GM18873 (cell line): ENCODE data around the gene RINT1.
"Not testable (repeated sequence)": the region's sequence is repeated elsewhere in the genome, so short reads cannot be mapped to it uniquely, and the experiment has no call there.

Experiments
- ATAC-seq: cut with Tn5 transposase; IDR thresholded peaks from one replicate; pipeline ENCODE4 v1.9.1; 2021; ENCODE audit warnings: mild to moderate bottlenecking, moderate library complexity, moderate number of reproducible peaks; ENCODE audit not compliant: unreplicated experiment, low FRiP score

The RINT1 gene

DNA sequence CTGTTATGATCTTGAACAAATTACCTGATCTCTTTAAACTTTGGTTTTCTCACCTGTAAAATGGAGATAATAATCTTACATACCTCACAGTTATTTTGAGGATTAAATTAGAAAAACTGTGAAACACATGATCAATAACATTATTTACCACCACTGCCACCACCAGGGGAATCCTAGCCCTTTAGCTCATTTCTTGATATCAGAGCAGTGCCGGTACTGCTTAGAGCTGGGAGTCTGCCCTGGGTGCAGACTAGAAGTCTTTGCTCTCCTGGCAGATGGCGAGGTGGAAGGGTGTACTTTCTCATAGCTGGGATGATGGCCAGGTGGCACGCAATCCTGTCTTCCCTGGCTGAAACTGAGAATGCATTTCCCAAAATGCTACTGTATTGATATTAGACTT is 62.0 kb downstream of the RINT1 start:
- no peak for ATAC-seq

DNA sequence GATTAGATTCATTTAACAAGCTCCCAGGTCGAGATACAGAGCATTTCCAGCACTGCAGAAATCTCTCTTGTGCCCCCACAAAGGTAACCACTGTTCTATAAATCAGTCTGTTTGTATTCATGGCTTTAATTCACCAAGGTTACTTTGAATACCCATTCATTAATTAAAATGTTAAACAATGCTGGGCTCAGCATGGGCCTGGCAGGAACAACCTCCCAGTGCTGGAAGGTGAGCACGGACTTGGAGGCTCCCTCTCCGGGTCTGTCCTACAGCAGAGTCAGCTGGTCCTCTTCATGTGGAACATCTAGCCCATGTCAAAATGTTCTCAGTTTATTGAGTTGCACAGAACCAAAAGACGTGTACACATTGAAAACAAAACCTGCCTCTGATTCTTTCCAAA is 64.9 kb downstream of the RINT1 start:
- no peak for ATAC-seq

DNA sequence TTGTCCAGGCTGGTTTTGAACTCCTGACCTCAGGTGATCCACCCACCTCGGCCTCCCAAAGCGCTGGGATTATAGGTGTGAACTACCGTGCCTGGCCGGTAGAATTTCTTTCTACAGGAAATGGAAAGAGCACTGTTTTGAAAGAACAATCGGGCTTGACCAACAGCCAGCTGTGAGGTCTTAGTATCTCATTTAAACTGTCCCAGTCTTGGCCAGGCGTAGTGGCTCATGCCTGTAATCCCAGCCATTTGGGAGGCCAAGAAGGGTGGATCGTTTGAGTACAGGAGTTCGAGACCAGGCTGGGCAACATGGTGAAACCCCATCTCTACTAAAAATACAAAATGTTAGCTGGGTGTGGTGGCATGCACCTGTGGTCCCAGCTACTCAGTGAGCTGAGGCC is 67.1 kb downstream of the RINT1 start:
- not testable (repeated sequence) for ATAC-seq

DNA sequence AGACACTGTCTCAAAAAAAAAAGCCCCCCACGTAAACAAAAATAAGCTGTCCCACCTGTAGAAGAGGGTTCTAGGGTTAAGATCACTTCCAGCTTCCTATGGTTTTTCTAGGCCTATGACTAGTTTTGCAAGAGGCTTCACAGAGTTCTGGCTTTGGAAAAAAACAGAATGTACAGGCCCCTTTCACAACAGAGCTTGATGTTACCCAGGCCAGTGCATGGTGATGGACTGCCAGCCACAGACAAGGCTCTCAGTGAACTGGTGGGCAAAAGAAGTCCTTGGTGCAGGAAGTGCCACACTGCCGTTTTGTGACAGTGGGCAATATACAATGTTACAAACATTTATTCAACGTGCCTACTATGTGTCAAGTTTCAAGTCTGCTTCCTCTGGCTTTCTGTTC is 67.5 kb downstream of the RINT1 start:
- ATAC-seq, result no peak

DNA sequence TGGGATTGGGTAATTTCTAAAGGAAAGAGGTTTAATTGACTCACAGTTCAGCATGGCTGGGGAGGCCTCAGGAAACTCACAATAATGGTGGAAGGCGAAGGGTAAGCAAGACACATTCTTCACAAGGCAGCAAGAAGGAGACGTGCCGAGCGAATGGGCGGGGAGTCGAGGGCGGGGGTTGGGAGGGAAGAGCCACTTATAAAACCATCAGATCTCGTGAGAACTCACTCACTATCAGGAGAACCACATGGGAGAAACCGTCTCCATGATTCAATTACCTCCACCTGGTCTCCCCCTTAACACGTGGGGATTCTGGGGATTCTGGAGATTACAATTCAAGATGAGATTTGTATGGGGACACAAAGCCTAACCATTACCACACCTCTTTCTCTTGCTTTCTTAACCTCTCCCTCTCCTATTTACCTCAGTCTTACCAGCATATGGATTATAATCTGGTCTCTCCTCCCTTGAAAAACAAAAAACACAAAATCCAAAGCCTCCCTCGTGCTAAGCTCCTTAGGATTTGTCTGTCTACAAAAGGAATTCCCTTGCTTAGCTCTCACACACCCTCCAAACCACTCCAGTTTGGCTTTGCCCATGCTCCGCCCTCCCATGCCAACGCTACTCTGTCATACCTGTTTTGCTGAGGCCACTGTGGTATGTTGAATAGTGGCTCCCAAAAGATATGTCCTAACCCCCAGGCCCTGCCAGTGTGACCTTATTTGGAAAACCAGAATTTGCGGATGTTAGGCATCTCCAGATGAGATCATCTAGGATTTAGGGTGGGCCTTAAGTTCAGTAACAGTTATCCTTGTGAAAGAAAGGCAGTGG is 68.9 kb downstream of the RINT1 start:
- ATAC-seq, result no peak

DNA sequence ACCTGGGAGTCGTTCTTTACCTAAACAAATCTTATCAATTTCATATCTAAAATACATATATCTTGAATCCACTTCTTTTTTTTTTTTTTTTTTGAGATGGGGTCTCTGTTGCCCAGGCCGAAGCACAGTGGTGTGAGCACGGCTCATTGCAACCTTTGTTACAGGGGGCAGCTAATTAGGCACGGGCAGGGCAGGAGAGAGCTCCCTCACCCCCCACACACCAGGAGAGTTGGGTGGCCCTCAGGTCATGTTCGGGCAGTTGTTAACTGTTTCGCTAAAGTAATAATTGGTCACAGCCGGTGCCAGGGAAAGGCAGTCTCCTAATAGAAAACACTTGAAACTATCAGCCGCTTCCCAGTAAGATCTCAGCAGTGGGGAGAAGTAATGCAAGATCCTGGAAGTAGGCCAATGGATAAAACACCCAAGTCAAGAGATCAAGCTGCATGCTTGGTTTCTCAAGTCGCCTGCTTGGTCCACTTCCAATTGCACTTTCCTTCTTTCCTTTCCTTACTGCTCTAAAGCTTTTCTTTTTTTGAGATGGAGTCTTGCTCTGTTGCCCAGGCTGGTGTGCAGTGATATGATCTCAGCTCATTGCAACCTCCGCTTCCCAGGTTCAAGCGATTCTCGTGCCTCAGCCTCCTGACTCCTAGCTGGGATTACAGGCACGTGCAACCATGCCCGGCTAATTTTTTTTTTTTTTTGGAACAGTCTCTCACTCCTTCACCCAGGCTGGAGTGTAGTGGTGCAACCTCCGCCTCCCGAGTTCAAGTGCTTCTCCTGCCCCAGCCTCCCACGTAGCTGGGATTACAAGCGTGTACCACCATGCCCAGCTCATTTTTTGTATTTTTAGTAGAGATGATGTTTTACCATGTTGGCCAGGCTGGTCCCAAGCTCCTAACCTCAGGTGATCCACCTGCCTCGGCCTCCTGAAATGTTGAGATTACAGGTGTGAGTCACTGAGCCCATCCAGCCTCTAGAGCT is 70.6 kb downstream of the RINT1 start:
- ATAC-seq, result no peak

DNA sequence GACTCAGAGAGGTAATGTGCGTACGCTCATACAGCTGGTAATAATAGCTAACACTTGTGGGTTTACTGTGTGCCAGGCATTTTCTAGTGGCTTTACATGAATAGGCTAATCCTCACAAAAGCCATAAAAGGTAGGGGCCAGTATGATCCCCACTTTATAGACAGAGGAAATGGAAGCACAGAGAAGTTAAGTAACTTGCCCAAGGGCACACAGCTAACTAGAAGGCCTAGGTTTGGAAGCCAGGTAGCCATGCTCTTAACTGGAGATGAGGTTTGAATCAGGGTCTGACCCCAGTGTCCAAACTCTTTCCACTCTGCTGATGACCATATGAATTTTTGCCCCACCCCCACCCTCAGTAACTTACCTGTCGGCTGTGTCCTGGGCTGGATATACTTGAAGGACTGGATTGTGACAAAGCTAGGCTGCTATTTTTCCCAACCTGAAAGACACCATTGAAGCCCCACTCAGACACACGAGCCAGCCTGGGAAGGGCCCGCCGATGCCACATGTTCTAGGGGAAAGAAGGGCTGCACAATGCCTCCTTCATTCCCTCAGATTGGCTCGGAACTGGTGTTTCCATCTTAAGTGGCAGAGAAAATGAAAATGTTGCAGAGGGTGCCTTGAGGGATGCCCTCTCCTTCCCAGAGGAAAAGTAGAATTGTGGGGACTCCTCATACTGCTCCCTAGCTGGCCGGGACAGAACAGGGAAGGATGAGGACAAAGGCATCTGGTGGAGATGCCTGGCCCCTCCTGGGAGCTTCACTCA is 78.3 kb downstream of the RINT1 start:
- ATAC-seq, result no peak

DNA sequence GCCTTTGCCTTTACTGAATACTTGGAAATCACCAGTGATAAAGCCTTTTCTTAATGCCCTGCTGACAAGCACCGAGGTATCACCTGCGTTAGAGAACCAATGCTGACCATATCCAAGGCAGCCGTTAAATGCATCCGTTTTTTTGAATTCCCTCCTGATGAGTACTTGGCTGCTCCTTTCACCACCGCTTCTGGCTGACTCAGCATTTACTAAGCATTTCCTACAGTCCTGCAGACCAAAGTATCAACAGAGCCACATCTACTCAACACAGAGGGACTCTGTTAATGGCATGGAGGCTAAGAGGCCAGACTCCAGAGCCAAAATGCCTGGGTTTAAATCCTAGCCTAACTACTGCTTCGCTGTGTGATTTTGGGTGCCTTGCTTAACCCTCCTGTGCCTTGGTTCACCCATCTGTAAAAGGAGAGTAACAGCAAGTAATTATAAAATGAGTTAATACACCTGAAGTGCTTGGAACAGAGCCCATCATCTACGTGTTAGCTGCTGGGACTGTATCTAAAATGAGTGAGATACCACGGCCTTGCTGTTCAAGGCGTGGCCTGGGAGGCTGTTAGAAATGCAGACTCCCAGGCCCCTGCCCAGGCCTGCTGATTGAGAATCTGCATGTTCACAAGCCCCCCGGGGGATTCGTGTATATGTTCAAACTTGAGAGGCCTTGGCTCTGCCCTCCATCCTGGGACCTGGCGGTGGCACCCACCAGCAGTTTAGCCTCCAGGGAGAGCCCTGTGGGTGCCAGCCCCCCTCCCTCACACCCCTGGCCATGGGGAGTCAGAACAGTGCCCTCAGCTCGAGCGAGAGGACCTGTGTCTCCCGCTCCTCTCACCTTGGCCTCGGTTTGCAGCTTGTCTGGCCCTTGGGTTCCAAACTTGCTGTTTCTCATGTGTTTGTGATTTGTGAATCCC is 80.1 kb downstream of the RINT1 start:
- no peak for ATAC-seq

DNA sequence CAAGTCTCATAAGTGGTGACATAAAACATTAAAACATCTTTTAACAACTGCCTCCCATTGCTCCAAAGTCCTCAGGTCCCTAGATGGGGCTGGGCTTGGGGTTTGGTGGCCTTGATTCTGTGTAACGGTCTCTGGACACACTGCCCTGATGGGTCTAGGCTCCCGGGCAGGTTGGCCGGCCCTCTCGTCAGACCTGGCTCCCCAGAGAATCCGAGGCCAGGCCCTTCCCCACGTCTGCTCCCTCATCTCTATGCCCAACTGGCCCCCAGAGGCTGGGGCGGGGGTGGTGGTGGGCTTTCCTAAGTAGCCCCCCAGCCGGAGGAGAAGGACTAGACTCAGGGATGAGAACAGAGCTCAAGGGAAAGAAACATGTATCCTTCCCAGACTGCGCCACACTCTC is 80.8 kb downstream of the RINT1 start:
- ATAC-seq, result no peak

DNA sequence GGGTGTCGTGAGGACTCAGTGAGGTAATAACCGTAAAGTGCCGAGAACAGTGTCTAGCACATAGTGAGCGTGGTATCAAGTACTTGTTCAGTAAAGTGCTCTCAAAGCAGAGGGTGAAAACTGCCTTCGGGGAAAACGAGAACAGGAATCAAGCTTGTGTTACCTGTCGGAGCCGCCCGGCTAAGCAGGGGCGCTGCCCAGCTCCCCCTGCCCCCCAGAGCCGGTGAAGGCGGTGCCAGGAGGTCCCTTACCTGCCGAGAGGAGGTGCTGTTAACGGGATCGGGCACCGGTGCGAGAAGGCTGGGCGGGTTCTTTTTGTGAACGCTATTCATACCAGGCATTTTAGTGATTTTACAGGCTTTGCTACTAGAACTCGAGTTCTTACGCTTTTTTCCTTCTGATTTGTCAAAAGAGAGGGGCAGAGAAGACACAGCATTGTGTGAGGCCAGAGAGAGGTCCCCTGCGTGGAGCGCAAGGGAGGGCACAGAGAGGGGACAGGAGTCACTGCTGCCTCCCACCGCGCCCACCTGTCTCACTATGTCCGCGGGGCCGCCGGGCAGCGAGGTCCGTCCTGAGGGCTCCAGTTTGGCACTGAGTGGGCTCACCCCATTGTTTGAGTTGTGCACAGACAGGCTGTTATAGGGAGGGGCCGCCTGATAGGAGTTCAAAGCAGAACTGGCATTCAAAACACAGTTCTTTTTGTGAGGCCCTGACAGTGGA is 81.8 kb downstream of the RINT1 start:
- ATAC-seq, result no peak

DNA sequence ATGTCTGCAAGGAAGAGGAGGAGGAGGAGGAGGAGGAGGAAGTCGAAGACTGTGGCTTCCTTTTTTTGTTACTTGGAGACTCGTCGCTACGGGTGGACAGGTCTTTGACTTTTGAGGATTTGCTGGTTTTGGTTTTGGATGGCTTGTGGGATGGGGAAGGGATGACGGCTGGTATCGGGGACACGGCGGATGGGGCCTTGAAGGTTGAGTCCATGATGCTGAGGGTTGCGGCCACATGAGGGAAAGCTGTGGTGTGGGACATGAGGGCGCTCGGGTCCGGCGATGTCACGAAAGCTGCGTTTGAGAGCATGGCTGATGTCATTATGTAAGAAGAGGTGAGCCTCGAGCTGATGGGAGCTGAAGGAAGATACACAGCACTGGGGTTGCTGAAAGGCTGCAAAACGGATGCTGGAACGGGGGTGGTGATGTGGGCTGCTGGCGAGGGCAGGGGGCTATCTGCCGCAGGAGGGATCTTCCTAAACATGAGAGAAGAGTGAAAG is 82.4 kb downstream of the RINT1 start:
- ATAC-seq, result no peak
